Activated CD4-positive, alpha-beta memory T cell treated with anti-CD3 and anti-CD28 coated beads for 36 hours (primary cell): Measurements from ENCODE around the gene CARD18. TPM values are rescaled to one million over a fixed set of nuclear protein-coding genes. Genes with fewer than 3 reads are reported as not detected.
"Not testable (repeated sequence)": the region's sequence is repeated elsewhere in the genome, so short reads cannot be mapped to it uniquely, and the experiment has no call there.

Source experiments
- CTCF ChIA-PET: fragments of 350-600 bp; sonication (Branson Sonifier 250); formaldehyde crosslinking; loops from one replicate; lab custom pipeline; 2021; ENCODE audit warnings: antibody characterized with exemption, inconsistent platforms; lab: Charles Lee
- POLR2A ChIA-PET: fragments of 350-600 bp; sonication (Branson Sonifier 250); formaldehyde crosslinking; loops from one replicate; lab custom pipeline; 2021; ENCODE audit warnings: antibody characterized with exemption; lab: Charles Lee
- DNase-seq: peaks from one replicate; pipeline ENCODE4 v3.0.0-alpha.2; 2020
- H3K27ac Mint-ChIP-seq: one replicate; pipeline ENCODE4 v1.8.0; 2021; ENCODE audit warnings: mixed read lengths
- H3K27me3 Mint-ChIP-seq: one replicate; pipeline ENCODE4 v1.8.0; 2021; ENCODE audit warnings: mixed read lengths
- H3K36me3 Mint-ChIP-seq: one replicate; pipeline ENCODE4 v1.8.0; 2021; ENCODE audit warnings: mixed read lengths
- H3K4me1 Mint-ChIP-seq: one replicate; pipeline ENCODE4 v1.8.0; 2021; ENCODE audit warnings: low read depth, mixed read lengths
- H3K4me3 Mint-ChIP-seq: one replicate; pipeline ENCODE4 v1.8.0; 2021; ENCODE audit warnings: mild to moderate bottlenecking, mixed read lengths
- H3K9me3 Mint-ChIP-seq: one replicate; pipeline ENCODE4 v1.8.0; 2021; ENCODE audit warnings: mixed read lengths
- intact Hi-C: fragments of 100-400 bp; cut with micrococcal nuclease; formaldehyde crosslinking; loops from one replicate; pipeline ENCODE4 v1.15.1; 2023
- total RNA-seq, 2 experiments: library from RNA; stranded (reverse); gene quantifications; one replicate each; pipeline ENCODE4 v1.2.3, GENCODE V29; 2021

The CARD18 gene
- total RNA-seq, 2 experiments from 2014 or later: not detected

GRCh38 chr11:105130189-105130813 is 9.3 kb downstream of the CARD18 start:
- Mint-ChIP-seq H3K9me3 (peaks cover 14% of the 10 kb centered on the region), H3K36me3 (no peaks in the 10 kb centered on the region), H3K27ac (no peak overlapping the region), H3K4me1 (no peaks in the 10 kb centered on the region), H3K4me3 (no peak overlapping the region), H3K27me3 (peaks cover 3% of the 10 kb centered on the region)
- POLR2A ChIA-PET: no interaction called here
- no peak for DNase-seq
- intact Hi-C loops: no loop called here
- CTCF ChIA-PET: interaction anchor here (0.7 to 1.0 kb wide), 2 partner anchors 28 to 36 kb away, joined by 3 read pairs; no protein-coding TSS in a partner anchor

DNA sequence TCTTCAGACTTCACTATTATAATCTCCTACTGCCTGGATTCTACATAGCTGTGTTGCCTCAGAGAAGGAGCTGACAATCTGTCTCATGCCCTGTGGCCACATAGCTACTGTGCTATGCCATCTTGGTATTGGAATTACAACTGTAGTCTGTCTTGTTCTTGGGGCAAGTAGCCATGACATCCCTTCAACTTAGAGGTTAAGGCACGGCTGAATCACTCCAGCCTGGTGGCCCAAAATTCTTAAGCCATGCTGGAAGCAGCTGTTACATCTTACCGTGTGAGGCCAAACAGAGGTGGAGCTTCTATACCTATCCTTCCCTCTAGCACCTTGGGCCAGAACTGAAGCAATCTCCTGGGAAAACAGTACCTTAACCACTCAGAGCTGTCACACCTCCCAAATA is 14.8 kb downstream of the CARD18 start:
- ChIA-PET POLR2A (no interaction called here), CTCF (no interaction called here)
- Mint-ChIP-seq H3K36me3 (no peaks in the 10 kb centered on the region), H3K27ac (no peak overlapping the region), H3K4me3 (no peak overlapping the region), H3K9me3 (peaks cover 6% of the 10 kb centered on the region), H3K27me3 (no peaks in the 10 kb centered on the region), H3K4me1 (no peaks in the 10 kb centered on the region)
- intact Hi-C loops: loop anchor here (5.0 kb wide), 1 partner anchor 1083 kb away; no protein-coding TSS in a partner anchor
- DNase-seq: no peak

DNA sequence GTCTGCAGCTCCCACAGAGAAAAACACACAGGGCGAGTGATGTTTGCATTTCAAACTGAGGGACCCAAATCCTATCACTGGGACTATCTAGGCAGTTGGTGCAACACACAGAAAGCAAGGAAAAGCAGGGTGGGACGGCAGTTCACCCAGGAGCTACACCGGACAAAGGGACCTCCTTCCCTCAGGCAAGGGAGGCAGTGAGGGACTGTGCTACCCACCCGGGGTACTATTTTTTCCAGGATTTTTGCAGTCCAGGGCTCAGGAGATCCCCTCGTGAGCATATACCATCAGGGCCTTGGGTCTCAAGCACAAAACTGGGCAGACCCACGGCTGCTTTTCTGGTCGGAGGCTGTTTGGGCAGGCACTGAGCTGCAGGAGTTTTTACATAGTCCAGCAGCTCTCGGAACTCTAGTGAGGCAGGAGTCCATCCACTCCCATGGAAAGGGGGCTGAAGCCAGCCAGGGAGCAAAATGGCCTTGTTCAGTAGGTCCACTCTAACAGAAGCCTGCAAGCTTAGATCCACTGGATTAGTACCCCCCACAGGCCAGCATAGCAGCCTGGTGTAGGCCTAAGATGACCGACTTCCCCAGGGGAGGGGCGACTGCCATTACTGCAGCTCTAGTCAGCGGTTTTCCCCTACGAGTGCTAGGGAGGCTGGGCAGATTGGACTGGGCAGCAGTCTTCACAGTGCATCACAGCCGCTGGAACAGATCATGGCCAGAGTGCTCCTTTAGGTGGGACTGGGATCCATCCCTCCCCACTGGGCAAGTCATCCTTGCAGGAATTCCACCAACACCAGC is 28.2 kb downstream of the CARD18 start:
- CTCF ChIA-PET: no interaction called here
- H3K4me3 Mint-ChIP-seq: no peak overlapping the region
- DNase-seq: no peak
- POLR2A ChIA-PET: no interaction called here
- intact Hi-C loops: no loop called here
- H3K9me3 Mint-ChIP-seq: no peaks in the 10 kb centered on the region
- H3K27me3 Mint-ChIP-seq: peaks cover 8% of the 10 kb centered on the region
- H3K27ac Mint-ChIP-seq: no peak overlapping the region
- peaks cover 29% of the 10 kb centered on the region for H3K4me1 Mint-ChIP-seq
- no peaks in the 10 kb centered on the region for H3K36me3 Mint-ChIP-seq

DNA sequence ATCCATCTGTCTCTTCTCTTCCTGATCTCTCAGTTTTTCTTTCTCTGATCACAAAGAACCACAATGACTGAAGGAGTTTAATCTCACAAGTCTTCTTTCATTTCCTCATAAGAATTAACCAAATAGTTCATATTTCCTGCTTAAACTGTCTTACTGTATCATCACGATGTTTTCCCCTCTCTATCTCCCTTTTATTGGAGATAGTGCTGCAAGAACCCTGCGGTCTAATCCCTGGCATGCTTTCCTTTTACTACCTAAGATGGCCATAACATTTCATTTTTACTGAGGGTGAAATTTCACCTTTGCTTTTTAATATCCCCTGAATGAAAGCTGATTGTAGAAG is 28.9 kb downstream of the CARD18 start:
- H3K9me3 Mint-ChIP-seq: no peaks in the 10 kb centered on the region
- intact Hi-C loops: no loop called here
- no peak overlapping the region for H3K4me3 Mint-ChIP-seq
- H3K27me3 Mint-ChIP-seq: peaks cover 5% of the 10 kb centered on the region
- POLR2A ChIA-PET: no interaction called here
- peaks cover 29% of the 10 kb centered on the region for H3K4me1 Mint-ChIP-seq
- H3K27ac Mint-ChIP-seq: no peak overlapping the region
- no peaks in the 10 kb centered on the region for H3K36me3 Mint-ChIP-seq
- DNase-seq: no peak
- CTCF ChIA-PET: no interaction called here

GRCh38 chr11:105109855-105110687 is 29.5 kb downstream of the CARD18 start:
- intact Hi-C loops: loop anchor here (5.0 to 10.0 kb wide), 2 partner anchors 187 to 405 kb away; no protein-coding TSS in a partner anchor
- Mint-ChIP-seq H3K27ac (no peak overlapping the region), H3K4me1 (peaks cover 29% of the 10 kb centered on the region), H3K36me3 (peaks cover 3% of the 10 kb centered on the region), H3K4me3 (no peak overlapping the region), H3K27me3 (peaks cover 5% of the 10 kb centered on the region), H3K9me3 (peaks cover 3% of the 10 kb centered on the region)
- CTCF ChIA-PET: no interaction called here
- DNase-seq: no peak
- POLR2A ChIA-PET: no interaction called here

DNA sequence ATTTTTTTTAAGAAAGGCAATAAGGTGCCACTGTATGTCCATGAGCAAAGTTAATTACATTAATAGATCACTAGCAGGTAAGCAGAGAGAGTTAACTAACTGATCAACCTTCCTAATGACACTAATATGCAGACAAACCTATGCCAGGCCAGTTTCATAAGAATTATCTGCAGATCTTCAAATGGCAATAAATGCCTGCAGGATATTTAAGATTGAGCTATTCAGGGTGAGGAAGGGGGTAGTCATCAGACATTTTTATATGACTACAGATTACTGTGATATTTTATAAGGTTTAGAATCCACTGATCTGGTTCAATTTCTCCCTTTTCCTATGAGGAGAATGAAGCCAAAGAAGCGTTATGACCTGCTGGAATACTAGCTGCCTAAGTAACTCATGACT is 30.2 kb downstream of the CARD18 start:
- intact Hi-C loops: loop anchor here (5.0 to 10.0 kb wide), 2 partner anchors 188 to 405 kb away; no protein-coding TSS in a partner anchor
- Mint-ChIP-seq H3K9me3 (peaks cover 5% of the 10 kb centered on the region), H3K27ac (no peak overlapping the region), H3K36me3 (peaks cover 4% of the 10 kb centered on the region), H3K27me3 (peaks cover 5% of the 10 kb centered on the region), H3K4me1 (peaks cover 30% of the 10 kb centered on the region), H3K4me3 (no peak overlapping the region)
- ChIA-PET CTCF (interaction anchor here (1.4 kb wide), 1 partner anchor 162 kb away, joined by 4 read pairs; no protein-coding TSS in a partner anchor), POLR2A (no interaction called here)
- no peak for DNase-seq

DNA sequence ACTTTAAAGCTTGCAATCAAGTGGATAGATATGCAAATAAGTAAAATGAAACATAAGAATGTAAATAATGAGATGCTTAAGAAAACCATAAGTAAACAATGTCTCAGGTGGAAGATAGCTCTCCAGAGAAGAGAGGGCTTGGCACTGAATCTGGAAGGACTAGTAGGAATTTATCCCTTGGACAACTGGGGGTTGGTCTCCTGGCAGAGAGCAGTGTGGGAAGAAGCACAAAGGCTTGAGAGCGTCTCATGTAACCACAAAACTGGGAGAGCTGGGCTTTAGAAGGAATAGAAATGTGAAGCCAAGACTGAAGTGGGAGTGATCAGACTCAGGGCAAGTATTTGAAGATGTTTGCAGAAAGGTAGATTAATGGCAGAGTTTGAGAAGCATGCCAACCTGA is 31.3 kb downstream of the CARD18 start:
- no peak for DNase-seq
- Mint-ChIP-seq H3K4me1 (peaks cover 34% of the 10 kb centered on the region), H3K36me3 (peaks cover 4% of the 10 kb centered on the region), H3K4me3 (no peak overlapping the region), H3K9me3 (peaks cover 5% of the 10 kb centered on the region), H3K27ac (no peak overlapping the region), H3K27me3 (peaks cover 5% of the 10 kb centered on the region)
- POLR2A ChIA-PET: no interaction called here
- CTCF ChIA-PET: interaction anchor here (1.4 kb wide), 1 partner anchor 161 kb away, joined by 4 read pairs; no protein-coding TSS in a partner anchor
- intact Hi-C loops: loop anchor here (5.0 to 10.0 kb wide), 2 partner anchors 189 to 403 kb away; no protein-coding TSS in a partner anchor

DNA sequence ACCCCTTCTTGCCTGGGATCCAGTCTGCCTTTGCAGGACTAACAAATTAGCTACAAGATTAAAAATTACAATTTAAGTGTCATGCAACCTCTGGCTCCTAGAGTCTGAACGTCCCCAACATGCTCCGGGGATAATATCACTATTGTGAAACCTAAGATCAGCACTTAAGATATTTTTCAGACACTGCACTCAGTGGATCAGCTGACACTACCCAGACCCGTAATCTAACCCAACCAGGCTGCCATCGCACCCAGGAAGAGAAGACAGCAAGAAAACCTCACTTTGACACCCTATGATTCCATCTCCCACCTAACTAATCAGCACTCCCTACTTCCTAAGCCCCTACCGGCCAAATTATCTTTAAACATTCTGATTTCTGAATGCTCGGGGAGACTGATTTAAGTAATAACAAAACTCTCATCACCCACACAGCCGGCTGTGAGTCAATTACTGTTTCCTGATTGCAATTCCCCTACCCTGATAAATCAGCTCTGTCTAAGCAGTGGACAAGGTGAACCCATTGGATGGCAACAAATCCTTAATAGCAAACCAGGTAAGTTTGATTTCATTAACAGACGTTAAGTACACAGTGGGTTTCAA is 32.2 kb downstream of the CARD18 start:
- POLR2A ChIA-PET: interaction anchor here (1.3 kb wide), 1 partner anchor 30 kb away, joined by 3 read pairs; no protein-coding TSS in a partner anchor
- peak; percentile 61 for DNase-seq
- intact Hi-C loops: loop anchor here (1.0 to 10.0 kb wide), 3 partner anchors 62 to 403 kb away; partner anchors contain the start of gene CARD16
- Mint-ChIP-seq H3K27ac (peak overlapping the region; percentile 21), H3K4me1 (peaks cover 34% of the 10 kb centered on the region), H3K4me3 (peak overlapping the region; percentile 21)
- CTCF ChIA-PET, H3K9me3 Mint-ChIP-seq, H3K27me3 Mint-ChIP-seq, H3K36me3 Mint-ChIP-seq: not testable (repeated sequence)

GRCh38 chr11:105106140-105106539 is 33.4 kb downstream of the CARD18 start:
- Mint-ChIP-seq H3K9me3 (peaks cover 5% of the 10 kb centered on the region), H3K36me3 (peaks cover 4% of the 10 kb centered on the region), H3K27me3 (peaks cover 3% of the 10 kb centered on the region), H3K27ac (no peak overlapping the region), H3K4me3 (no peak overlapping the region), H3K4me1 (peaks cover 39% of the 10 kb centered on the region)
- CTCF ChIA-PET: no interaction called here
- DNase-seq: no peak
- intact Hi-C loops: loop anchor here (5.0 to 10.0 kb wide), 2 partner anchors 191 to 401 kb away; no protein-coding TSS in a partner anchor
- POLR2A ChIA-PET: interaction anchor here (1.3 kb wide), 1 partner anchor 29 kb away, joined by 3 read pairs; no protein-coding TSS in a partner anchor

- peaks cover 4% of the 10 kb centered on the region for H3K36me3 Mint-ChIP-seq
Observed at GRCh38 chr11:105104292-105104691, 35.3 kb downstream of the CARD18 start.

GRCh38 chr11:105103336-105103735 is 36.2 kb downstream of the CARD18 start:
- CTCF ChIA-PET: no interaction called here
- POLR2A ChIA-PET: no interaction called here
- intact Hi-C loops: loop anchor here (5.0 to 10.0 kb wide), 2 partner anchors 136 to 399 kb away; partner anchors contain the start of gene CASP4
- Mint-ChIP-seq H3K9me3 (peaks cover 5% of the 10 kb centered on the region), H3K36me3 (peaks cover 8% of the 10 kb centered on the region), H3K27ac (no peak overlapping the region), H3K27me3 (peaks cover 2% of the 10 kb centered on the region), H3K4me1 (peaks cover 44% of the 10 kb centered on the region), H3K4me3 (no peak overlapping the region)
- no peak for DNase-seq

More at GRCh38 chr11:105104292-105104691, 35.3 kb downstream of the CARD18 start:
- intact Hi-C loops: loop anchor here (5.0 to 10.0 kb wide), 2 partner anchors 137 to 399 kb away; partner anchors contain the start of gene CASP4
- H3K9me3 Mint-ChIP-seq: peaks cover 5% of the 10 kb centered on the region
- ChIA-PET CTCF (no interaction called here), POLR2A (no interaction called here)
- DNase-seq: no peak
- peaks cover 42% of the 10 kb centered on the region for H3K4me1 Mint-ChIP-seq
- H3K4me3 Mint-ChIP-seq: no peak overlapping the region
- H3K27ac Mint-ChIP-seq: no peak overlapping the region
- H3K27me3 Mint-ChIP-seq: peaks cover 3% of the 10 kb centered on the region
